HEK293 (cell line): Measurements from ENCODE around the gene AHCY.

Experiments
- CTCF ChIA-PET: fragments of 350-600 bp; formaldehyde crosslinking; extraction: SDS; loops from one replicate; lab custom pipeline; 2021; ENCODE audit warnings: antibody characterized with exemption; lab: Yijun Ruan, JAX
- POLR2A ChIA-PET: fragments of 300-600 bp; formaldehyde crosslinking; extraction: SDS; loops from one replicate; lab custom pipeline; 2020; ENCODE audit warnings: antibody characterized with exemption, inconsistent platforms; lab: Yijun Ruan, JAX
- H3K27ac ChIP-seq: fragments of 200-500 bp; sonication (Bioruptor generic); 2 replicates; pipeline ENCODE4 v1.5.1; 2014; ENCODE audit warnings: low read depth, low read length, control low read depth, inconsistent platforms; ENCODE audit errors: extremely low read depth
- H3K36me3 ChIP-seq, 2 experiments: fragments of 200-500 bp in 1 of 2; sonication (Bioruptor generic) in 1 of 2; 1 replicate in 1 of 2; 2 replicates in 1 of 2; pipeline ENCODE4 v1.5.1; 2014 to 2017; ENCODE audit warnings: inconsistent platforms in 2 of 2, low read length in 2 of 2; ENCODE audit not compliant: control insufficient read depth in 2 of 2, insufficient read depth in 1 of 2
- H3K4me1 ChIP-seq: fragments of 200-500 bp; sonication (Bioruptor generic); 2 replicates; pipeline ENCODE4 v1.5.1; 2014; ENCODE audit warnings: mild to moderate bottlenecking, low read length, inconsistent platforms; ENCODE audit not compliant: control insufficient read depth, insufficient read depth
- H3K4me3 ChIP-seq: 2 replicates; pipeline ENCODE4 v1.5.1; 2011; ENCODE audit warnings: low read depth, mild to moderate bottlenecking, control low read depth, low read length, moderate library complexity
- H3K9me3 ChIP-seq: fragments of 200-500 bp; sonication (Bioruptor generic); 2 replicates; pipeline ENCODE4 v1.5.1; 2014; ENCODE audit warnings: low read depth, low read length, inconsistent platforms; ENCODE audit not compliant: control insufficient read depth, insufficient read depth
- FEZF1 ChIP-seq: fragments of 450-650 bp; formaldehyde crosslinking; IDR thresholded peaks from 2 replicates; pipeline ENCODE4 v1.5.1; 2016; ENCODE audit warnings: missing biosample characterization, missing genetic modification characterization
- HOXD13 ChIP-seq: sonication (generic); formaldehyde crosslinking; IDR thresholded peaks from 2 replicates; pipeline ENCODE4 v1.8.0; 2022; ENCODE audit warnings: missing genetic modification reagents, borderline replicate concordance
- TRIM28 ChIP-seq: IDR thresholded peaks from 2 replicates; pipeline ENCODE4 v1.6.1; 2011; ENCODE audit warnings: low read length, control low read depth, borderline replicate concordance
- WT1 ChIP-seq: fragments of 450-650 bp; formaldehyde crosslinking; IDR thresholded peaks from 2 replicates; pipeline ENCODE4 v1.5.1; 2016; ENCODE audit warnings: missing biosample characterization, missing genetic modification characterization
- ZBTB1 ChIP-seq: fragments of 450-650 bp; formaldehyde crosslinking; IDR thresholded peaks from 2 replicates; pipeline ENCODE4 v1.5.1; 2016; ENCODE audit warnings: missing biosample characterization, missing genetic modification characterization
- ZBTB48 ChIP-seq: fragments of 450-650 bp; formaldehyde crosslinking; IDR thresholded peaks from 2 replicates; pipeline ENCODE4 v1.5.1; 2016; ENCODE audit warnings: missing biosample characterization, missing genetic modification characterization
- ZFHX2 ChIP-seq: fragments of 450-650 bp; formaldehyde crosslinking; conservative IDR thresholded peaks from 2 replicates; pipeline ENCODE4 v1.5.1; 2016; ENCODE audit warnings: missing biosample characterization, missing genetic modification characterization
- ZNF114 ChIP-seq: fragments of 450-650 bp; formaldehyde crosslinking; IDR thresholded peaks from 2 replicates; pipeline ENCODE4 v1.5.0; 2017; ENCODE audit warnings: missing biosample characterization, missing genetic modification characterization
- ZNF132 ChIP-seq: fragments of 450-650 bp; formaldehyde crosslinking; IDR thresholded peaks from 2 replicates; pipeline ENCODE4 v1.5.1; 2017; ENCODE audit warnings: missing biosample characterization, missing genetic modification characterization, borderline replicate concordance
- ZNF133 ChIP-seq: fragments of 450-650 bp; formaldehyde crosslinking; IDR thresholded peaks from 2 replicates; pipeline ENCODE4 v1.5.1; 2016; ENCODE audit warnings: missing biosample characterization, missing genetic modification characterization
- ZNF157 ChIP-seq: fragments of 450-650 bp; formaldehyde crosslinking; IDR thresholded peaks from 2 replicates; pipeline ENCODE4 v1.5.1; 2016; ENCODE audit warnings: missing biosample characterization, missing genetic modification characterization
- ZNF174 ChIP-seq: fragments of 450-650 bp; formaldehyde crosslinking; IDR thresholded peaks from 2 replicates; pipeline ENCODE4 v1.5.0; 2017; ENCODE audit warnings: missing biosample characterization, mild to moderate bottlenecking, missing genetic modification characterization
- ZNF214 ChIP-seq: fragments of 450-650 bp; formaldehyde crosslinking; IDR thresholded peaks from 2 replicates; pipeline ENCODE4 v1.5.1; 2017; ENCODE audit warnings: missing biosample characterization, mild to moderate bottlenecking, missing genetic modification characterization, borderline replicate concordance
- ZNF350 ChIP-seq: fragments of 450-650 bp; formaldehyde crosslinking; IDR thresholded peaks from 2 replicates; pipeline ENCODE4 v1.5.0; 2017; ENCODE audit warnings: missing biosample characterization, mild to moderate bottlenecking, missing genetic modification characterization
- ZNF423 ChIP-seq: fragments of 450-650 bp; formaldehyde crosslinking; IDR thresholded peaks from 2 replicates; pipeline ENCODE4 v1.5.1; 2016; ENCODE audit warnings: missing biosample characterization, missing genetic modification characterization
- ZNF510 ChIP-seq: fragments of 450-650 bp; formaldehyde crosslinking; IDR thresholded peaks from 2 replicates; pipeline ENCODE4 v1.5.1; 2018; ENCODE audit warnings: mild to moderate bottlenecking, missing genetic modification characterization, missing biosample characterization; ENCODE audit not compliant: insufficient replicate concordance
- ZNF623 ChIP-seq: fragments of 450-650 bp; formaldehyde crosslinking; IDR thresholded peaks from 2 replicates; pipeline ENCODE4 v1.5.1; 2016; ENCODE audit warnings: missing biosample characterization, missing genetic modification characterization
- TF ChIP-seq, protein P1 (sequence below): fragments of 450-650 bp; formaldehyde crosslinking; IDR thresholded peaks from 2 replicates; pipeline ENCODE4 v1.5.1; 2017; ENCODE audit warnings: missing biosample characterization, missing genetic modification characterization
- TF ChIP-seq, protein P2 (sequence below): fragments of 450-650 bp; formaldehyde crosslinking; IDR thresholded peaks from 2 replicates; pipeline ENCODE4 v1.5.1; 2016; ENCODE audit warnings: missing biosample characterization, missing genetic modification characterization, low read depth
- TF ChIP-seq, protein P3 (sequence below): fragments of 450-650 bp; formaldehyde crosslinking; IDR thresholded peaks from 2 replicates; pipeline ENCODE4 v1.5.1; 2016; ENCODE audit warnings: missing biosample characterization, missing genetic modification characterization

AHCY gene

DNA sequence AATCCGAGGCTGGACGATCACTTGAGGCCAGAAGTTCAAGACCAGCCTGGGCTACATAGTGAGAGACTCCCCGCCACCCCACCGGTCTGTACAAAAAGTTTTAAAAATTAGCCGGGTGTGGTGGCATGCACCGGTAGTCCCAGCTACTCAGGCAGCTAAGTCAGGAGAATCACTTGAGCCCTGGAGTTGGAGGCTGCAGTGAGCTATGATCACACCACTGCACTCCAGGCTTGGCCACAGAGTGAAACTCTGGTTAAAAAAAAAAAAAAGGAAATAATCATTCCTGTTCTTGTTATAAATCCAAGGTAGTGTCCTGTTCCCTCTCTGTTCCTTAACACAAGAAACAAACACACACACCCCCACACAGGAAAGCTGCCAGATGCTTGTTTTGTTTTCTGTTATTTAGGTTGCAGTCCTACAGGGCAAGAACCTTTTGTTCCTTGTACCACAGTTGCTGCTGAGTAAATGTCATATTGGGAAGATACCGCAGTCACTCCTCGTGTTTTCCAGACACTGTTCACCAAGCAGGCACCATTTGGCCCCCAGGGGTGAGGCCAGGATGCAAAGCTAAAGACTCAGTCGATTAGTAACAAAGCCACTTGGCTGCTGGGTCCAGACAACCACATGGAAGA is 33.0 kb downstream of the AHCY start:
- POLR2A ChIA-PET, result no interaction called here
- peaks cover under 1 to 20% of the 10 kb centered on the region in 2 experiments; a peak in 2 of 3 replicates for H3K36me3 ChIP-seq

DNA sequence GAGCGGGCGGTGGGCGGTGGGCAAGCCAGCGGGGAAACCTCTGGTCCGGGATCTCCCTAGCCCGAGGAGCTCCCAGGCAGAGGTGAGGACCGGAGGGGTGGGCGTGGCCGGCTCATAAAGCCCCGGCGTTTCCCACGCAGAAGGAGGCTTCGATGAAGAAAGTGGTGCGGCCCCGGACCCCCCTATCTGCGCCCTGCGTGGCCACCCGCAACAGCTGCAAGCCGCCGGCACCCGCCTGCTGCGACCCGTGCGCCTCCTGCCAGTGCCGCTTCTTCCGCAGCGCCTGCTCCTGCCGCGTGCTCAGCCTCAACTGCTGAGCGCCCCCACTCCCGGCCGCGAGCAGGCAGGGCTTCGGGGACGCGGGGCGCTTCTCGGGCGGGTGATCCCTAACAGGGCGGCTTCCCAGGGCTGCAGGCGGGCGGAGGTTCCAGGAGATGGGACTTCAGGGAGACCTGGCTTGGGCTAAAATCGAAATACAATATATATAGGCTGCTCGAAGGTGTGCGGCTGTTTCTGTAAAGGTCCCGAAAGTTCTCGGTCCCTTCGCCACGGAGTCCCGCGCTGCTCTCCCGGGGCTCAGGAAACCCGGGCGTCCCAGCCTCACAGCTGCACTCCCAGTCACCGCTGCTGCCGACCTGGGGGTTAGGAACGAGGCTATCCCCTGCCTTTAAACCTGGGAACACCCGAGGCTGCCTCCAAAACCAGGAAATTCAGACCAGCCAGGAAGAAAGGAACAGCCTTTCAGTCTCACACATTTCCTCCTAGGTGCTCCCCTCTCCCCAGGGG is 34.1 kb downstream of the AHCY start:
- H3K27ac ChIP-seq, result no peak overlapping the region
- no peak overlapping the region for H3K4me3 ChIP-seq
- POLR2A ChIA-PET, result no interaction called here

More for the DNA sequence above, 33.0 kb downstream of the AHCY start:
- Histone ChIP-seq H3K4me3 (no peak overlapping the region), H3K4me1 (no peaks in the 10 kb centered on the region), H3K9me3 (no peaks in the 10 kb centered on the region), H3K27ac (no peak overlapping the region)
- TF ChIP-seq ZNF623 (tag by site-specific recombination), result no peak
- TF ChIP-seq ZNF157 (tag by site-specific recombination), result no peak
- TF ChIP-seq ZNF510 (tag by site-specific recombination), result no peak
- TF ChIP-seq WT1 (tag by site-specific recombination), result no peak
- no peak for TF ChIP-seq ZNF214
- CTCF ChIA-PET, result no interaction called here

DNA sequence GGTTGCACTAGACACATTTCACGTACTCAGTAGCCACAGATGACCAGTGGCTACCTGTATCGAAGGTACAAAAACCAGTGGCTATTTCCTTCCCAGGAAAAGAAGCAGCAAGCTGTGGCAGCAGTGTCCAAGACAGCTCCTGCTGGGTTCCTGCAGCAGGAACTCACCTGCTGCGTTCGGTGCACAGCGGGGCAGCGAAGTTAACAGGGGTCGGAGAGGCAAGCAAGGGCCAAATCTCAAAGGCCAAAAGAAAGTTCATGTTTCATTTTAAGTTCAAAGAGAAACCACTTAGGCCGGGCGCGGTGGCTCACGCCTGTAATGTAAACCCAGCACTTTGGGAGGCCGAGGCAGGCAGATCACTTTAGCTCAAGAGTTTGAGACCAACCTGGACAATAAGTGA is 35.0 kb downstream of the AHCY start:
- no peak overlapping the region for H3K27ac ChIP-seq
- H3K36me3 ChIP-seq, result peaks cover 0 to 14% of the 10 kb centered on the region in 2 experiments; a peak in 2 of 3 replicates
- no peaks in the 10 kb centered on the region for H3K9me3 ChIP-seq
- H3K4me3 ChIP-seq, result no peak overlapping the region
- ChIA-PET CTCF (interaction anchor here (0.5 to 0.7 kb wide), 2 partner anchors 11 to 45 kb away, joined by 3 read pairs; no protein-coding TSS in a partner anchor), POLR2A (no interaction called here)
- H3K4me1 ChIP-seq, result no peaks in the 10 kb centered on the region
- TF ChIP-seq ZNF132 (no peak), ZNF114 (tag by site-specific recombination) (no peak), ZFHX2 (no peak), ZNF423 (no peak), TRIM28 (no peak), FEZF1 (no peak), ZNF133 (tag by site-specific recombination) (no peak), HOXD13 (CRISPR knock-in tag) (no peak)
- TF ChIP-seq, protein P1, sequence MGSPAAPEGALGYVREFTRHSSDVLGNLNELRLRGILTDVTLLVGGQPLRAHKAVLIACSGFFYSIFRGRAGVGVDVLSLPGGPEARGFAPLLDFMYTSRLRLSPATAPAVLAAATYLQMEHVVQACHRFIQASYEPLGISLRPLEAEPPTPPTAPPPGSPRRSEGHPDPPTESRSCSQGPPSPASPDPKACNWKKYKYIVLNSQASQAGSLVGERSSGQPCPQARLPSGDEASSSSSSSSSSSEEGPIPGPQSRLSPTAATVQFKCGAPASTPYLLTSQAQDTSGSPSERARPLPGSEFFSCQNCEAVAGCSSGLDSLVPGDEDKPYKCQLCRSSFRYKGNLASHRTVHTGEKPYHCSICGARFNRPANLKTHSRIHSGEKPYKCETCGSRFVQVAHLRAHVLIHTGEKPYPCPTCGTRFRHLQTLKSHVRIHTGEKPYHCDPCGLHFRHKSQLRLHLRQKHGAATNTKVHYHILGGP (tag by site-specific recombination), result no peak

More for the DNA sequence above, 34.1 kb downstream of the AHCY start:
- TF ChIP-seq TRIM28, result no peak
- TF ChIP-seq ZBTB48 (tag by site-specific recombination), result no peak
- TF ChIP-seq ZNF350, result no peak
- TF ChIP-seq, protein P2, sequence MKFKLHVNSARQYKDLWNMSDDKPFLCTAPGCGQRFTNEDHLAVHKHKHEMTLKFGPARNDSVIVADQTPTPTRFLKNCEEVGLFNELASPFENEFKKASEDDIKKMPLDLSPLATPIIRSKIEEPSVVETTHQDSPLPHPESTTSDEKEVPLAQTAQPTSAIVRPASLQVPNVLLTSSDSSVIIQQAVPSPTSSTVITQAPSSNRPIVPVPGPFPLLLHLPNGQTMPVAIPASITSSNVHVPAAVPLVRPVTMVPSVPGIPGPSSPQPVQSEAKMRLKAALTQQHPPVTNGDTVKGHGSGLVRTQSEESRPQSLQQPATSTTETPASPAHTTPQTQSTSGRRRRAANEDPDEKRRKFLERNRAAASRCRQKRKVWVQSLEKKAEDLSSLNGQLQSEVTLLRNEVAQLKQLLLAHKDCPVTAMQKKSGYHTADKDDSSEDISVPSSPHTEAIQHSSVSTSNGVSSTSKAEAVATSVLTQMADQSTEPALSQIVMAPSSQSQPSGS (tag by site-specific recombination), result no peak
- no peak for TF ChIP-seq ZNF623 (tag by site-specific recombination)
- no peak for TF ChIP-seq HOXD13 (CRISPR knock-in tag)
- no peak for TF ChIP-seq ZBTB1 (tag by site-specific recombination)
- TF ChIP-seq, protein P3, sequence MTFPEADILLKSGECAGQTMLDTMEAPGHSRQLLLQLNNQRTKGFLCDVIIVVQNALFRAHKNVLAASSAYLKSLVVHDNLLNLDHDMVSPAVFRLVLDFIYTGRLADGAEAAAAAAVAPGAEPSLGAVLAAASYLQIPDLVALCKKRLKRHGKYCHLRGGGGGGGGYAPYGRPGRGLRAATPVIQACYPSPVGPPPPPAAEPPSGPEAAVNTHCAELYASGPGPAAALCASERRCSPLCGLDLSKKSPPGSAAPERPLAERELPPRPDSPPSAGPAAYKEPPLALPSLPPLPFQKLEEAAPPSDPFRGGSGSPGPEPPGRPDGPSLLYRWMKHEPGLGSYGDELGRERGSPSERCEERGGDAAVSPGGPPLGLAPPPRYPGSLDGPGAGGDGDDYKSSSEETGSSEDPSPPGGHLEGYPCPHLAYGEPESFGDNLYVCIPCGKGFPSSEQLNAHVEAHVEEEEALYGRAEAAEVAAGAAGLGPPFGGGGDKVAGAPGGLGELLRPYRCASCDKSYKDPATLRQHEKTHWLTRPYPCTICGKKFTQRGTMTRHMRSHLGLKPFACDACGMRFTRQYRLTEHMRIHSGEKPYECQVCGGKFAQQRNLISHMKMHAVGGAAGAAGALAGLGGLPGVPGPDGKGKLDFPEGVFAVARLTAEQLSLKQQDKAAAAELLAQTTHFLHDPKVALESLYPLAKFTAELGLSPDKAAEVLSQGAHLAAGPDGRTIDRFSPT, result no peak
- no peak for TF ChIP-seq ZNF174 (tag by site-specific recombination)
- TF ChIP-seq, all 188 proteins: peak for 0
- Histone ChIP-seq H3K36me3 (peaks cover 0 to 18% of the 10 kb centered on the region in 2 experiments; a peak in 2 of 3 replicates), H3K9me3 (no peaks in the 10 kb centered on the region), H3K4me1 (no peaks in the 10 kb centered on the region)
- CTCF ChIA-PET, result no interaction called here
